Inflammatory macrophage treated with lipopolysaccharide for 1 hour (primary cell): ENCODE data around the gene SETD6.
"Not testable (repeated sequence)": the region's sequence is repeated elsewhere in the genome, so short reads cannot be mapped to it uniquely, and the experiment has no call there.

Experiments used
- DNase-seq, 2 donors: peaks; one replicate each; pipeline ENCODE4 v3.0.0-alpha.2; 2020 to 2022

Gene SETD6

GRCh38 chr16:58548378-58548777, 33.1 kb downstream of the SETD6 start:
- DNase-seq, result no peak

- DNase-seq, result no peak
Measured at GRCh38 chr16:58551496-58551895, 36.2 kb downstream of the SETD6 start.

GRCh38 chr16:58556678-58557077, 41.4 kb downstream of the SETD6 start:
- DNase-seq, result no peak

GRCh38 chr16:58563235-58563634, 47.9 kb downstream of the SETD6 start:
- no peak for DNase-seq

- no peak for DNase-seq
Measured at GRCh38 chr16:58563775-58564174, 48.5 kb downstream of the SETD6 start.

- not testable (repeated sequence) for DNase-seq
Measured at GRCh38 chr16:58565697-58566096, 50.4 kb downstream of the SETD6 start.
